Esophagus muscularis mucosa (tissue), 4 donors: ENCODE data around the gene ZNF521.

Experiments
- EP300 ChIP-seq: sonication (generic); formaldehyde crosslinking; IDR thresholded peaks from one replicate; pipeline ENCODE4 v1.6.1; 2017; ENCODE audit warnings: antibody characterized with exemption
- POLR2AphosphoS5 ChIP-seq, 2 donors: sonication (generic); formaldehyde crosslinking; IDR thresholded peaks; one replicate each; pipeline ENCODE4 v1.6.1; 2017; ENCODE audit warnings: antibody characterized with exemption in 2 of 2
- TF ChIP-seq, protein P1 (sequence below), 3 experiments: fragments of 200-600 bp in 2 of 3; fragments of 450-650 bp in 1 of 3; sonication (generic) in 2 of 3; IDR thresholded peaks; one replicate each; pipeline ENCODE4 v1.5.1; 2017 to 2019; ENCODE audit warnings: antibody characterized with exemption in 3 of 3, mild to moderate bottlenecking in 2 of 3, moderate library complexity in 1 of 3

DNA sequence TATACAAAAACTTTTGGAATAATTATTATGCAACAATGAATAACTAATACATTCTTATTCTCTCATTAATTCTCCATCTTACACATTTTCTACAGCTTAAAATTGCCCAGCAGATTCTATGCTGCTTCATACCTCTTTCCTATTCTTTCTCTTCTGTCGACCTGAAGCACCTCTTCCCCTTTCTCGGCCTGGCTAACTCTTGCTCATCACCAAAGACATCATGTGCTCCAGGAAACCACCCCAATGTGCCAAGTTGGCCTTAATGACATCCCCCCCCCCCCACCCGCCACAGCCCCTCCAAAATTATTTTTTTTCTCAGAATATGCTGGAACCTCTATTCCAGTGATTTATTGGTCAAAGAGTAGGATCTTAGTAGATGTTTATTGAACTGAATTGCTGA lies 43.6 kb downstream of the ZNF521 start:
- TF ChIP-seq, protein P1, sequence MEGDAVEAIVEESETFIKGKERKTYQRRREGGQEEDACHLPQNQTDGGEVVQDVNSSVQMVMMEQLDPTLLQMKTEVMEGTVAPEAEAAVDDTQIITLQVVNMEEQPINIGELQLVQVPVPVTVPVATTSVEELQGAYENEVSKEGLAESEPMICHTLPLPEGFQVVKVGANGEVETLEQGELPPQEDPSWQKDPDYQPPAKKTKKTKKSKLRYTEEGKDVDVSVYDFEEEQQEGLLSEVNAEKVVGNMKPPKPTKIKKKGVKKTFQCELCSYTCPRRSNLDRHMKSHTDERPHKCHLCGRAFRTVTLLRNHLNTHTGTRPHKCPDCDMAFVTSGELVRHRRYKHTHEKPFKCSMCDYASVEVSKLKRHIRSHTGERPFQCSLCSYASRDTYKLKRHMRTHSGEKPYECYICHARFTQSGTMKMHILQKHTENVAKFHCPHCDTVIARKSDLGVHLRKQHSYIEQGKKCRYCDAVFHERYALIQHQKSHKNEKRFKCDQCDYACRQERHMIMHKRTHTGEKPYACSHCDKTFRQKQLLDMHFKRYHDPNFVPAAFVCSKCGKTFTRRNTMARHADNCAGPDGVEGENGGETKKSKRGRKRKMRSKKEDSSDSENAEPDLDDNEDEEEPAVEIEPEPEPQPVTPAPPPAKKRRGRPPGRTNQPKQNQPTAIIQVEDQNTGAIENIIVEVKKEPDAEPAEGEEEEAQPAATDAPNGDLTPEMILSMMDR (IDR thresholded peaks at IDR 0.05), result no peak
- no peak for TF ChIP-seq POLR2AphosphoS5 (IDR thresholded peaks at IDR 0.05)
- no peak for TF ChIP-seq EP300
